NCI-H526 treated with DMSO at 0.1 percent for 48 hours (cell line): ENCODE results near the gene C16orf95.
"Not testable (repeated sequence)": the region's sequence is repeated elsewhere in the genome, so short reads cannot be mapped to it uniquely, and the experiment has no call there.

Experiments
- DNase-seq: peaks from one replicate; lab custom pipeline; 2025; lab: John Stamatoyannopoulos, UW

The C16orf95 gene

GRCh38 chr16:87346517-87347060, 29.4 kb upstream of the C16orf95 start:
- no peak for DNase-seq

GRCh38 chr16:87345726-87346424, 28.7 kb upstream of the C16orf95 start:
- DNase-seq = no peak

- no peak for DNase-seq
Observed at GRCh38 chr16:87344931-87345631, 27.9 kb upstream of the C16orf95 start.

GRCh38 chr16:87344165-87344930, 27.2 kb upstream of the C16orf95 start:
- DNase-seq = no peak

GRCh38 chr16:87343753-87344050, 26.5 kb upstream of the C16orf95 start:
- DNase-seq = no peak

- DNase-seq = no peak
Observed at GRCh38 chr16:87342978-87343752, 26.0 kb upstream of the C16orf95 start.

- no peak for DNase-seq
Observed at GRCh38 chr16:87342504-87342903, 25.3 kb upstream of the C16orf95 start.

- DNase-seq = no peak
Observed at GRCh38 chr16:87340198-87340597, 23.0 kb upstream of the C16orf95 start.

GRCh38 chr16:87339724-87340105, 22.5 kb upstream of the C16orf95 start:
- DNase-seq = not testable (repeated sequence)

GRCh38 chr16:87339086-87339723, 22.0 kb upstream of the C16orf95 start:
- DNase-seq = no peak

- DNase-seq = no peak
Observed at GRCh38 chr16:87338155-87338765, 21.1 kb upstream of the C16orf95 start.

GRCh38 chr16:87337262-87337771, 20.1 kb upstream of the C16orf95 start:
- DNase-seq = no peak

GRCh38 chr16:87336434-87337240, 19.4 kb upstream of the C16orf95 start:
- DNase-seq = no peak

- DNase-seq = no peak
Observed at GRCh38 chr16:87335625-87336433, 18.6 kb upstream of the C16orf95 start.

GRCh38 chr16:87334651-87335624, 17.7 kb upstream of the C16orf95 start:
- no peak for DNase-seq

- no peak for DNase-seq
Observed at GRCh38 chr16:87333581-87334331, 16.6 kb upstream of the C16orf95 start.

GRCh38 chr16:87333101-87333500, 15.9 kb upstream of the C16orf95 start:
- no peak for DNase-seq
